ENCODE data around the gene B4GALT3. TPM values are rescaled to one million over a fixed set of nuclear protein-coding genes. Genes with fewer than 3 reads are reported as not detected.

The B4GALT3 gene
- total and polyA plus RNA-seq, 4 experiments from 2014 or later, result 55.9 to 71.5 (median 62.5) TPM

DNA sequence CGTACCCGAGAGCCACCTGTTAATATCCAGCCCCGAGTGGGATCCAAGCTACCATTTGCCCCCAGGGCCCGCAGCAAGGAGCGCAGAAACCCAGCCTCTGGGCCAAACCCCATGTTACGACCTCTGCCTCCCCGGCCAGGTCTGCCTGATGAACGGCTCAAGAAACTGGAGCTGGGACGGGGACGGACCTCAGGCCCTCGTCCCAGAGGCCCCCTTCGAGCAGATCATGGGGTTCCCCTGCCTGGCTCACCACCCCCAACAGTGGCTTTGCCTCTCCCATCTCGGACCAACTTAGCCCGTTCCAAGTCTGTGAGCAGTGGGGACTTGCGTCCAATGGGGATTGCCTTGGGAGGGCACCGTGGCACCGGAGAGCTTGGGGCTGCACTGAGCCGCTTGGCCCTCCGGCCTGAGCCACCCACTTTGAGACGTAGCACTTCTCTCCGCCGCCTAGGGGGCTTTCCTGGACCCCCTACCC, 16.6 kb downstream of the B4GALT3 start:
- no peak overlapping the region for H3K4me3 ChIP-seq (ENCODE audit: low read length in 2 of 2)
- H3K9me3 Mint-ChIP-seq, result peaks cover 0 to 3% (median 0%) of the 10 kb centered on the region in 8 donors
- H3K27ac Mint-ChIP-seq, result peak overlapping the region in 6 of 7 donors; percentile 92 to 99 (median 96)
- H3K9me3 ChIP-seq (ENCODE audit: control insufficient read depth in 1 of 2, low read length in 2 of 2), result no peaks in the 10 kb centered on the region
- H3K4me1 ChIP-seq (ENCODE audit: insufficient read depth, low read length), result peaks cover 42% of the 10 kb centered on the region
- peaks cover 34 to 78% (median 54%) of the 10 kb centered on the region in 4 donors for H3K4me1 Mint-ChIP-seq
- DNase-seq, result no peak
- intact Hi-C loops (cut with micrococcal nuclease), result no loop called here
- H3K36me3 ChIP-seq (ENCODE audit: insufficient read depth, low read length), result peaks cover 19% of the 10 kb centered on the region
- H3K27ac ChIP-seq (ENCODE audit: low read depth, low read length), result no peak overlapping the region
- POLR2A ChIA-PET (ENCODE audit: partially characterized antibody), result interaction anchor here (1.1 to 2.6 kb wide), 5 partner anchors 10 to 65 kb away, joined by 3 to 16 read pairs (median 3); partner anchors contain the start of genes B4GALT3, DEDD, KLHDC9 and TOMM40L
- peaks cover 27 to 57% of the 10 kb centered on the region in 2 donors for H3K36me3 Mint-ChIP-seq
- CTCF ChIA-PET (ENCODE audit: partially characterized antibody), result interaction anchor here (1.0 to 2.5 kb wide), 2 partner anchors 31 to 41 kb away, joined by 4 to 12 read pairs; partner anchors contain the start of gene NDUFS2
- no peaks in the 10 kb centered on the region for H3K27me3 ChIP-seq (ENCODE audit: insufficient read depth, low read length)
- peak overlapping the region; percentile 71 to 95 (median 92) for H3K4me3 Mint-ChIP-seq
- no peaks in the 10 kb centered on the region for H3K27me3 Mint-ChIP-seq

DNA sequence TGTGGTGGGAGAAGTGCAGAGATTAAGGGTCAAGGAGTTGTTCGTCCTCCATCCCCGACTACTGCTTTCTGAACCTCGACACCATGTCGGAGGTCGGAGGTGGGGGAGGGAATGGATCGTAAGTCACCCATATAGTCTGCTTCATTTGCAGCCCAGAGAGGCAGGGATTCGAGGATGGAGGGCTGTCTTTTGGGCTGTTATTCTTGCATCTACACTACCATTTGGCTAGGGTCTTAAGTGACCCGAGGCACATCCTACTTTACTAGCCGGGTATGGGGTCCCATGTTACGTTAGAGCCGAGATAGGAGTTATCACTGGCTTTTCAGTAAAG, 17.4 kb downstream of the B4GALT3 start:
- intact Hi-C loops (cut with micrococcal nuclease), result loop anchor here (10.0 kb wide), 1 partner anchor 1065 kb away; the partner anchor contains the start of gene IGSF8
- peaks cover 27 to 62% of the 10 kb centered on the region in 2 donors for H3K36me3 Mint-ChIP-seq
- peaks cover 19% of the 10 kb centered on the region for H3K36me3 ChIP-seq (ENCODE audit: insufficient read depth, low read length)

DNA sequence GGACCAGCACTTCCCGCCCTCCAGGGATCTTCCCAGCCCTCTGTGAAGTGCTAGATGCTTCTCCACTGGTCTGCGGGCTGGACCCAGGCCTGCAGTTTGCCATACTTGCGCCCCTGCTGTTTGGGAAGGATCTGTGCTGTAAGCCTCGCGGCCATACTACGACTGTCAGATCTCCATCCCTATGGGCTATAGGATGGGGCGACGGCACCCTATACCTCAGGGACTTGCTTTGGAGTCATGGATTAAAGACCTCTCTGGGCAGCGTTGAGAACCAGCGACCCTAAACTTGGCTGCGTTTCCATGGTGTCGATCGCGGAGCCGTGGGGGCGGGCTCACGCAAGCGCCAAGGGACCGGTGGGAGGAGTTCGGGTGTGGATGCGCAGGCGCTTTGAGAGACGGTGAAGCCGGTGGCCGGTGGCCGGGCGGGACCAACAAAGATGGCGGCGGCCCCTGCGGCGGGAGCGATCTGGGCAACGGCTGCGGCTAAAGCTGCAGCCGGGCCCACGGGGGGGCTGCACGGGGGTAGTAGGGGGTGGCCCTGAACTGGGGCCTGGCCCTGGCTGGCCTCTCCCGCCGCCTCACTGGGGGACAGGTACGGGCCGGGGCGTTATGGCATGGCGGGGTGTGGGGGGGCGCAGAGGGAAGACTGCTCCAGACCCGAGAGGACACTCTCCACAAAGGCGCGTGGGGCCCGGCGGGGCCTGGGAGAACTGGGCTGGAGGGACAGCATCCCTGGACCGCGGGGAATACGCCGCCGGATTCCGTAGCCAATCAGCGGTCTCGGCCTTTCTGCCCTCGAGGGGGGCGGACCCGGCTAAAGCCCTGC, 18.0 kb downstream of the B4GALT3 start, which contains the start of gene USP21:
Gene USP21 (plus strand): TSS at position 414 of the 826 bp plus-strand sequence. CDS start 1,141 bp downstream, outside the sequence.
- Mint-ChIP-seq H3K4me1 (peaks cover 40 to 77% (median 61%) of the 10 kb centered on the region in 4 donors), H3K36me3 (peaks cover 27 to 59% of the 10 kb centered on the region in 2 donors), H3K27ac (peak within 1 kb of the TSS; percentile 94 to 99 (median 97)), H3K9me3 (peaks cover 0 to 3% (median 0%) of the 10 kb centered on the region in 8 donors), H3K27me3 (no peaks in the 10 kb centered on the region), H3K4me3 (peak within 1 kb of the TSS; percentile 91 to 99 (median 94))
- H3K27me3 ChIP-seq (ENCODE audit: insufficient read depth, low read length), result no peaks in the 10 kb centered on the region
- DNase-seq, result peak; percentile 91 to 92 (median 92)
- peak within 1 kb of the TSS; percentile 84 for H3K27ac ChIP-seq (ENCODE audit: low read depth, low read length)
- intact Hi-C loops (cut with micrococcal nuclease), result loop anchor here (10.0 kb wide), 1 partner anchor 1064 kb away; the partner anchor contains the start of gene IGSF8
- peak within 1 kb of the TSS; percentile 83 to 93 for H3K4me3 ChIP-seq (ENCODE audit: low read length in 2 of 2)
- peaks cover 19% of the 10 kb centered on the region for H3K36me3 ChIP-seq (ENCODE audit: insufficient read depth, low read length)
- peaks cover 45% of the 10 kb centered on the region for H3K4me1 ChIP-seq (ENCODE audit: insufficient read depth, low read length)
- ChIA-PET CTCF (ENCODE audit: partially characterized antibody) (interaction anchor here (1.0 to 2.4 kb wide), 4 partner anchors 33 to 90 kb away, joined by 3 to 9 read pairs (median 6); partner anchors contain the start of genes ARHGAP30, NDUFS2 and TOMM40L), POLR2A (ENCODE audit: partially characterized antibody) (interaction anchor here (0.6 to 2.7 kb wide), 7 partner anchors 11 to 138 kb away, joined by 3 to 15 read pairs (median 9); partner anchors contain the start of genes B4GALT3, NDUFS2 and TOMM40L)
- H3K9me3 ChIP-seq (ENCODE audit: control insufficient read depth in 1 of 2, low read length in 2 of 2), result no peaks in the 10 kb centered on the region

More for the DNA sequence above, 17.4 kb downstream of the B4GALT3 start:
- Mint-ChIP-seq H3K4me1 (peaks cover 39 to 78% (median 58%) of the 10 kb centered on the region in 4 donors), H3K27ac (peak overlapping the region; percentile 88 to 99 (median 97)), H3K27me3 (no peaks in the 10 kb centered on the region), H3K4me3 (peak overlapping the region; percentile 91 to 99 (median 94)), H3K9me3 (peaks cover 0 to 3% (median 0%) of the 10 kb centered on the region in 8 donors)
- CTCF ChIA-PET (ENCODE audit: partially characterized antibody), result no interaction called here
- H3K9me3 ChIP-seq (ENCODE audit: control insufficient read depth in 1 of 2, low read length in 2 of 2), result no peaks in the 10 kb centered on the region
- H3K27ac ChIP-seq (ENCODE audit: low read depth, low read length), result peak overlapping the region; percentile 84
- DNase-seq, result no peak
- H3K27me3 ChIP-seq (ENCODE audit: insufficient read depth, low read length), result no peaks in the 10 kb centered on the region
- H3K4me1 ChIP-seq (ENCODE audit: insufficient read depth, low read length), result peaks cover 40% of the 10 kb centered on the region
- POLR2A ChIA-PET (ENCODE audit: partially characterized antibody), result interaction anchor here (1.7 to 2.7 kb wide), 5 partner anchors 11 to 42 kb away, joined by 5 to 15 read pairs (median 10); partner anchors contain the start of genes B4GALT3, DEDD and NDUFS2
- peak overlapping the region; percentile 83 to 93 for H3K4me3 ChIP-seq (ENCODE audit: low read length in 2 of 2)

DNA sequence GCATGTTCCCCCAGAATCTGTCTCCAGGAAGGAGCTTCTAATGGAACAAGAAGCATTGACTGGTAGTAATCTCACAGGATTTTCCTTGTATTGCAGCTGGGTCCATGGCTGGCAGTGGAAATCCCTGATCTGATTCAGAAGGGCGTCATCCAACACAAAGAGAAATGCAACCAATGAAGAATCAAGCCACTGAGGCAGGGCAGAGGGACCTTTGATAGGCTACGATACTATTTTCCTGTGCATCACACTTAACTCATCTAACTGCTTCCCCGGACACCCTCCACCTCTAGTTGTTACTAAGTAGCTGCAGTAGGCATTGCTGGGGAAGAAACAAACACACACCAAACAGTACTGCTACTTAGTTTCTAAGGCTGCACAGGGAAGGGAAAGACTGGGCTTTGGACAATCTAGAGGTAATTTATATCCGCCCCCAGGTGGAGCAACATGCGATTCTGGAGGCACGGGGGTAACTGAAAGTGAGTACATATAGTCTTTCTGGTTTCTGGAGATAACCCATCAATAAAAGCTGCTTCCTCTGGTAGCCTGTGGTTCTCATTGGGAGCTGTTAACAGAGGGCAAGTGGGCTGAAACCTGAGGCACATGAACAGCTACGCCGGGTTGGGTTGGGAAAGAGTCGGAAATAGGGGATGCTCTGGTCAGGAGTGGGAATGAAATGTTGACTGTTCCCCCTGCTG, 18.8 kb downstream of the B4GALT3 start:
- no peak for DNase-seq
- ChIA-PET POLR2A (ENCODE audit: partially characterized antibody) (interaction anchor here (0.6 to 2.7 kb wide), 9 partner anchors 8 to 701 kb away, joined by 3 to 18 read pairs (median 9); partner anchors contain the start of genes B4GALT3, NDUFS2, PPOX and TOMM40L), CTCF (ENCODE audit: partially characterized antibody) (interaction anchor here (0.8 to 2.4 kb wide), 6 partner anchors 7 to 216 kb away, joined by 3 to 11 read pairs (median 6); partner anchors contain the start of genes ARHGAP30, NDUFS2, PPOX and TOMM40L)
- intact Hi-C loops (cut with micrococcal nuclease), result loop anchor here (10.0 kb wide), 1 partner anchor 1064 kb away; the partner anchor contains the start of gene IGSF8
- Histone ChIP-seq H3K27me3 (ENCODE audit: insufficient read depth, low read length) (no peaks in the 10 kb centered on the region), H3K27ac (ENCODE audit: low read depth, low read length) (peak overlapping the region; percentile 84), H3K4me1 (ENCODE audit: insufficient read depth, low read length) (peaks cover 45% of the 10 kb centered on the region), H3K4me3 (ENCODE audit: low read length in 2 of 2) (no peak overlapping the region), H3K36me3 (ENCODE audit: insufficient read depth, low read length) (peaks cover 12% of the 10 kb centered on the region), H3K9me3 (ENCODE audit: control insufficient read depth in 1 of 2, low read length in 2 of 2) (no peaks in the 10 kb centered on the region)
- Mint-ChIP-seq H3K27ac (peak overlapping the region; percentile 94 to 99 (median 97)), H3K4me1 (peaks cover 40 to 82% (median 62%) of the 10 kb centered on the region in 4 donors), H3K36me3 (peaks cover 25 to 57% of the 10 kb centered on the region in 2 donors), H3K9me3 (peaks cover 0 to 3% (median 0%) of the 10 kb centered on the region in 8 donors), H3K27me3 (no peaks in the 10 kb centered on the region), H3K4me3 (peak overlapping the region; percentile 91 to 99 (median 94))

DNA sequence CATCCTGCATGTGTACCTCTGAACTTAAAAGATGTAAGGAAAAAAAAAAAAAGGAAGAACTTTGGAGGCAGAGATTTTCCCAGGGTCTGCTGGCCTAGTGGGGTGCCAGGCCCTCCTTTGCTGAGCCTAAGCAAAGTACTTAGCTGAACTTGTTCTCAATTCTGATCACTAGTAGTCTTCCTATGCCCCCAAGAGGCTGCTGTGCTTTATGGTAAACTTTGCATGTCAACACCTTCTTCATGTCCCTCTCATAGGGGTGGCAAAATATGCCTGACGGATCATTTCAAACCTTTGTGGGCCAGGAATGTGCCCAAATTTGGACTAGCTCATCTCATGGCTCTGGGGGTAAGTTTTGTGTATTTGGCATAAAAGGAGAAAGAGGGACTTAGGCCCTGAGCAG, 19.4 kb downstream of the B4GALT3 start:
- peak overlapping the region; percentile 84 for H3K27ac ChIP-seq (ENCODE audit: low read depth, low read length)
- DNase-seq, result no peak
- peaks cover 7% of the 10 kb centered on the region for H3K36me3 ChIP-seq (ENCODE audit: insufficient read depth, low read length)
- Mint-ChIP-seq H3K4me3 (peak overlapping the region; percentile 22 to 99 (median 62)), H3K27ac (peak overlapping the region; percentile 9 to 99 (median 95)), H3K4me1 (peaks cover 38 to 84% (median 63%) of the 10 kb centered on the region in 4 donors), H3K27me3 (no peaks in the 10 kb centered on the region), H3K9me3 (peaks cover 0 to 3% (median 0%) of the 10 kb centered on the region in 8 donors), H3K36me3 (peaks cover 19 to 51% of the 10 kb centered on the region in 2 donors)
- intact Hi-C loops (cut with micrococcal nuclease), result loop anchor here (10.0 kb wide), 1 partner anchor 1063 kb away; the partner anchor contains the start of gene IGSF8
- ChIA-PET POLR2A (ENCODE audit: partially characterized antibody) (interaction anchor here (0.6 to 2.7 kb wide), 9 partner anchors 8 to 700 kb away, joined by 3 to 18 read pairs (median 8); partner anchors contain the start of genes B4GALT3, DEDD, NDUFS2 and PPOX), CTCF (ENCODE audit: partially characterized antibody) (interaction anchor here (0.8 to 2.4 kb wide), 4 partner anchors 8 to 217 kb away, joined by 3 to 11 read pairs (median 8); partner anchors contain the start of genes PPOX and TOMM40L)
- no peak overlapping the region for H3K4me3 ChIP-seq (ENCODE audit: low read length in 2 of 2)
- no peaks in the 10 kb centered on the region for H3K9me3 ChIP-seq (ENCODE audit: control insufficient read depth in 1 of 2, low read length in 2 of 2)
- peaks cover 48% of the 10 kb centered on the region for H3K4me1 ChIP-seq (ENCODE audit: insufficient read depth, low read length)
- no peaks in the 10 kb centered on the region for H3K27me3 ChIP-seq (ENCODE audit: insufficient read depth, low read length)

Measured in CD4-positive, alpha-beta memory T cell (primary cell).